Measurements from ENCODE around the gene VDAC1. TPM values are rescaled to one million over a fixed set of nuclear protein-coding genes. Genes with fewer than 3 reads are reported as not detected.

VDAC1 gene
- total and polyA plus RNA-seq, 2 donors (not counting 3 experiments of a cell fraction or from before 2014, with no cell fraction given) = 116 to 247 TPM

- CTCF ChIA-PET = interaction anchor here (10.1 to 10.9 kb wide), 2 partner anchors 17 to 95 kb away, joined by 145 to 517 read pairs; no protein-coding TSS in a partner anchor
- H3K27me3 ChIP-seq (ENCODE audit: control insufficient read depth in 2 of 2, insufficient read depth in 2 of 2, low read length in 2 of 2) = peaks cover 0 to 2% of the 10 kb centered on the region in 2 experiments
- no peaks in the 10 kb centered on the region for H3K4me1 ChIP-seq (ENCODE audit: control insufficient read depth, extremely low read depth, insufficient read depth, low read length)
- H3K36me3 ChIP-seq (ENCODE audit: control insufficient read depth in 2 of 2, extremely low read depth in 1 of 2, insufficient read depth in 2 of 2, low read length in 2 of 2) = no peaks in the 10 kb centered on the region
- BruUV-seq (replicated peaks) = no TSS peak
- no peaks in the 10 kb centered on the region for H3K79me2 ChIP-seq (ENCODE audit: control insufficient read depth, insufficient read depth, low read length)
- DNase-seq (ENCODE audit: low read depth, low spot score) (no peak), FAIRE-seq (no peak)
- H3K27ac ChIP-seq (ENCODE audit: insufficient read depth, low read depth, low read length) = no peak overlapping the region
- H3K4me3 ChIP-seq (replicated peaks in 1 of 3; ENCODE audit: insufficient read depth in 1 of 3, low read depth in 1 of 3, low read length in 3 of 3) = no peak overlapping the region
- no peaks in the 10 kb centered on the region for H3K9me3 ChIP-seq (replicated peaks; ENCODE audit: control insufficient read depth, insufficient read depth, low read length)
- H3K4me2 ChIP-seq (ENCODE audit: insufficient read depth, low read length) = no peak overlapping the region
- no peaks in the 10 kb centered on the region for H4K20me1 ChIP-seq (replicated peaks; ENCODE audit: control insufficient read depth, extremely low read depth, insufficient read depth, low read length)
- H3K9me1 ChIP-seq (replicated peaks; ENCODE audit: control insufficient read depth, extremely low read depth, insufficient read depth, low read length) = no peaks in the 10 kb centered on the region
- no peak overlapping the region for H2AFZ ChIP-seq (ENCODE audit: low read depth, low read length)
- POLR2A ChIA-PET = no interaction called here
- dilution Hi-C loops (cut with MboI; ENCODE audit: extremely low pct_ligation_motif_present, low sequenced_read_pairs) = no loop called here
- TF ChIP-seq MAX (IDR thresholded peaks at IDR 0.05; ENCODE audit: insufficient read depth, insufficient read length) (no peak), MYC (IDR thresholded peaks at IDR 0.05; ENCODE audit: low read depth, low read length) (no peak), GATA2 (IDR thresholded peaks at IDR 0.05; ENCODE audit: insufficient read depth, insufficient read length, low read depth, low read length) (no peak), POLR2A (IDR thresholded peaks at IDR 0.05; ENCODE audit: low read depth, low read length) (no peak), EZH2 (IDR thresholded peaks at IDR 0.05; ENCODE audit: borderline replicate concordance, low read depth, low read length, severe bottlenecking) (no peak), CTCF (IDR thresholded peaks at IDR 0.05; ENCODE audit: extremely low read depth in 1 of 2, insufficient read depth in 1 of 2, low read depth in 1 of 2, low read length in 2 of 2) (no peak), JUN (IDR thresholded peaks at IDR 0.05; ENCODE audit: borderline replicate concordance, insufficient read depth, insufficient read length, low read depth) (no peak), POLR2AphosphoS5 (IDR thresholded peaks at IDR 0.05; ENCODE audit: insufficient read depth, low read depth, low read length) (no peak), FOS (IDR thresholded peaks at IDR 0.05; ENCODE audit: borderline replicate concordance, insufficient read depth, low read length) (no peak)
- intact Hi-C loops (cut with micrococcal nuclease) = no loop called here
- no peak overlapping the region for H3K9ac ChIP-seq (replicated peaks; ENCODE audit: extremely low read depth, insufficient read depth, low read length)
Observed at GRCh38 chr5:134046330-134046729, 41.6 kb upstream of the VDAC1 start.

Data from endothelial cell of umbilical vein (primary cell).